Raji (cell line): ENCODE measurements around the gene SLC49A3.

Experiments used
- POLR2A ChIP-seq: IDR thresholded peaks from 2 replicates; pipeline ENCODE4 v1.6.1; 2011; ENCODE audit warnings: low read depth, low read length, control low read depth; ENCODE audit not compliant: insufficient read depth

SLC49A3 gene

DNA sequence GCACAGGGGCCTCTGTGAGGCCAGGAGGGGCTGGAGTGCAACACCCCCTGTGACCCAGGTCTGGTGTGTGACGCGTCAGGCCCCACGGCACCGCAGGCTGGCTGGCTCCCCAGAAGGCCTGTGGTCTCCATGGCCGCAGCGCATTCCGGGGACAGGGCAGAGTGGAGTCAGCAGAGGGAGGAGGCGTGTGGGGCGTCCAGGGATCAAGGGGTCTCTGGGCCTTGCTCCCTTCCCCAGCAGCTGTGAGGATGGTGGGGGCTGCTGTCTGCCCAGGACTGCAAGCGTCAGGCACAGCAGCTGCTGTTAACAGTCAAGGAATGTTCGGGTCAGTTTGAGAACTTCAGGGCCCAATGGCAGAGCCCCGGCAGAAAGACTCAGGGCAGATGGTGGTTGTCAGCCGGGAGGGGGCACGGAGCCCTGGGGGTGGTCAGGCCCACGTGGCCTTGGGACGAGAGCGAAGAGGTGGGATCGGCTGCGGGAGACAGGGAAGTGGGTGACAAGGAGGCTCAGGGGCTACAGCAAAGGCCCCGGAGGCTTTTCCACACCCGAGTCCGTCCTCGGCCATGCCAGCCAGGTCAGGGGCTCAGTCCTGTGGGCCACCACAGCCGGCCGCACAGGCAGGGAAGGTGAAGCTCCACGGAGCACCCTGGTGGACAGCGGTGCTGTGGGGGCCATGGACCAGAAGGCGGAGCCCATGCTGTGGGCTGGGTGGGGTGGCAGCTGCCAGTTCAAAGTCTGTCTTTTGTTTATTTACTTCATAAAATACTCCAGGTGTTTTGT lies 35.0 kb upstream of the SLC49A3 start:
- no peak for TF ChIP-seq POLR2A

GRCh38 chr4:722851-723360 lies 34.0 kb upstream of the SLC49A3 start:
- no peak for TF ChIP-seq POLR2A

DNA sequence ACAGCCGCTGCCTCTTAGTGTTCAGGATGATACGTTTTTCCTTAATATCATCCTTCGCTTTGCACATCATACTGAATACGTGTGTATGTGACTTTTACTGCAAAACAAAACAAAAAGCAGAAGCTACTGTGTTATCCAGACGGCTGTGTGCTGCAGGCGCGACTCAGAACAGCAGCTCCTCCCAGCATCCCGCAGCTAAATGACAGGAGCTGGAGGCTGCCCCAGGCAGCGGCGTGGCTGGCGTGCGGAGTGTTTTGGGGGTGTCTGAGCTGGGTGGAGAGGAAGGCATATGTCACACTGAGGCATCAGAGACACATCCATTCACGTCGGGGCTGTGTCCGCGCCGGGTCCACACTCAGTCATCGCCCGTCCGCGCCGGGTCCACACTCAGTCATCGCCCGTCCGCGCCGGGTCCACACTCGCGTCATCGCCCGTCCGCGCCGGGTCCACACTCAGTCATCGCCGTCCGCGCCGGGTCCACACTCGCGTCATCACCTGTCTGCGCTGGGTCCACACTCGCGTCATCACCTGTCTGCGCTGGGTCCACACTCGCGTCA lies 33.3 kb upstream of the SLC49A3 start:
- TF ChIP-seq POLR2A: no peak

DNA sequence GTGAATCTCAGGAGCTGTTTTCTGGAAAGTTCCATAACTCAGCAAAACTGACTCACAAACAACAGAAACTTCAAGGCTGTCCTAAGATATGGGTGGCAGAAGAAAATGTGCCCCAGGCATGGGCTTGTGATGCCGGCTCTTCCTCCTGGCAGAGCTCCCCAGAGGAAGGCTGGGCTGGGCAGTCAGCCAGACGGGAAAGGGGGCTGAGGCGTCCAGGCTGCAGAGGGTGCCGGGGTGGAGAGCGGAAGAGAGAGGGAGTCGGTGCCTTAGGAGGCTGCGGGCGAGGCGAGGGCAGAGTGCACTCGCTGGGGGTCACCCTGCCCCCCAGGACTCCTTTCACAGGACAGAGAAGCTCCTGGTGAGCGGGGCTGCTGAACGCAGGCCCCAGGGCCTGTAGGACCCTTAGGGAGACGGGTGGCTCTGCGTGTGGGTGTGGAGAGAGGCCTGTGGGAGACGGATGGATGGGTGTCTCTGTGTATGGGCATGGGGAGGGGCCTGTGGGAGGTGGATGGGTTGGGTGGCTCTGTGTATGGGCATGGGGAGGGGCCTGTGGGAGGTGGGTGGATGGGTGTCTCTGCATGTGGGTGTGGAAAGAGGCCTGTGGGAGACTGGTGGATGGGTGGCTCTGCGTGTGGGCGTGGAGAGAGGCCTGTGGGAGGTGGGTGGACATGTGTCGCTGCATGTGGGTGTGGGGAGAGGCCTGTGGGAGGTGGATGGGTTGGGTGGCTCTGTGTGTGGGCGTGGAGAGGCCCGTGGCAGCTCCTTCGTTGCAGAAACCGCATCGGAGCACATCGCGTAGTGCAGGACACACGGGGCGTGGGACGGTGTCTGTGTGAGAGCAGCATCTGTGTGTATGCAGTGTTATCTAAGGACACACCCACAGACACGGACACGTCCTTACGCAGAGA lies 32.6 kb upstream of the SLC49A3 start:
- TF ChIP-seq POLR2A: no peak

GRCh38 chr4:720111-720860 lies 31.3 kb upstream of the SLC49A3 start:
- no peak for TF ChIP-seq POLR2A

DNA sequence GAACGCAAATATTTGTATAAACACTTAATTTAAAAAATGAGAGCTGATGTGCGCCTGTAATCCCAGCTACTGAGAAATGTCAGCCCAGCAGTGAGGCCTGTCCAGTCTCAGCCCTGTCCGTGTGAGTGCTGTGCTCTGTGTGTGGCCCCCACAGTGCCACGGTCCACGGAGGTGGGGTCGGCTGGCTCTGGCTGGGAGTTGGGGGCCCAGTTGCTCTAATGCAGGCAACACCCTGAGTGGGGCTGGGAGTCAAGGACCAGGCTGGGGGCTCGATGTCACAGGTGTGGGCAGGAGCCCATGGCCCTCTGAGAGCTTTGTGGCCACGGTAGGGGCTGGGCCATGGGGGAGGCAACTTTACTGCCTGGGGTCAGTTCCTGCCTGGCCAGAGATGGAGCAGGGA lies 29.5 kb upstream of the SLC49A3 start:
- no peak for TF ChIP-seq POLR2A

- TF ChIP-seq POLR2A: no peak
These were observed 28.8 kb upstream of the SLC49A3 start for GRCh38 chr4:717601-718320.

GRCh38 chr4:714087-714486 lies 25.1 kb upstream of the SLC49A3 start:
- TF ChIP-seq POLR2A: no peak

GRCh38 chr4:712916-713632 lies 24.1 kb upstream of the SLC49A3 start:
- no peak for TF ChIP-seq POLR2A

DNA sequence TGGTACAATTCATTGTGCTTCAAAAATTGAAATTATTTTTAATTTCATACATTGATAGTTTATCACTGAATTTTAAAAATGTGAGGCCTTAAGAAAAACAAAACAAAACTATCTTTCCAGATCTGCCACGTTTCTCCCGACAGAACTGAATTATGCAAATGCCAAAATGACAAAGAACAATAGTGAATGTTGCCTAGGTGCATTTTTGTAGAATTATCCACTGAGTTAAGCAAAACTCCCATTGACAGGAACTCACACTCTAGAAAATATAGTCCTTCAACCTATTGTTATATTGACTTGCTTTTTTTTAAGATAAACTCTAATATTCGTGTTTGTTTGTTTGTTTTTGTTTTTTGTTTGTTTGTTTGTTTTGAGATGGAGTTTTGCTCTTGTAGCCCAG lies 23.1 kb upstream of the SLC49A3 start:
- TF ChIP-seq POLR2A: no peak

GRCh38 chr4:710916-711315 lies 22.0 kb upstream of the SLC49A3 start:
- TF ChIP-seq POLR2A: no peak

- TF ChIP-seq POLR2A: no peak
These were observed 21.2 kb upstream of the SLC49A3 start for GRCh38 chr4:710116-710515.

- TF ChIP-seq POLR2A: no peak
These were observed 20.4 kb upstream of the SLC49A3 start for GRCh38 chr4:709348-709747.

GRCh38 chr4:708631-708933 lies 19.6 kb upstream of the SLC49A3 start:
- TF ChIP-seq POLR2A: no peak
